HG03342 (cell line): ENCODE measurements around the gene CDHR5.

ENCODE experiments used
- ATAC-seq: cut with Tn5 transposase; IDR thresholded peaks from one replicate; pipeline ENCODE4 v1.9.1; 2021; ENCODE audit warnings: mild to moderate bottlenecking, moderate library complexity; ENCODE audit not compliant: unreplicated experiment

The CDHR5 gene

GRCh38 chr11:611001-611996, 13.5 kb downstream of the CDHR5 start:
- ATAC-seq = no peak

DNA sequence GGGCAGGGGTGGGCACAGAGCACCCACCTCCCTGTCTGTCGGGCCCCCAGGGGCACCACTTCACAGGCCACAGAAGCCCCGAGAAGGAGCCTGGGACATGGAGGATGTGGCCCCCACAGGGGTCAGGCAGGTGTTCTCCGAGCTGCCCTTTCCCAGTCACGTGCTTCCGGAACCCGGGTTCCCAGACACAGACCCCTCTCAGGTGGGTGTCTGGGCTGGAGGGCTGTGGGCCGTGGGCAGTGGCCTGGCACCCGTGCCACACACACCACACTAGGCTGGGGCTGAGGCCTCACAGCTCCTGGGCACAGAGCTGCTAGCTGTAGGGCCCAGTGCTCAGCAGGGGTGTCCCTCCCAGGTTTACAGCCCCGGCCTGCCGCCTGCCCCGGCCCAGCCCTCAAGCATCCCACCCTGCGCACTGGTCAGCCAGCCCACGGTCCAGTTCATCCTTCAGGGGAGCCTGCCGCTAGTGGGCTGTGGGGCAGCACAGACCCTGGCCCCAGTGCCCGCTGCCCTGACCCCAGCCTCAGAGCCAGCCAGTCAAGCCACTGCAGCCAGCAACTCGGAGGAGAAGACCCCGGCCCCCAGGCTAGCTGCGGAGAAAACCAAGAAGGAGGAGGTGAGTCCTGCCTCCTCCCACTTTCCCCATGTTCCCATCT, 14.5 kb downstream of the CDHR5 start:
- ATAC-seq = no peak

GRCh38 chr11:609341-609811, 15.4 kb downstream of the CDHR5 start:
- ATAC-seq = no peak

DNA sequence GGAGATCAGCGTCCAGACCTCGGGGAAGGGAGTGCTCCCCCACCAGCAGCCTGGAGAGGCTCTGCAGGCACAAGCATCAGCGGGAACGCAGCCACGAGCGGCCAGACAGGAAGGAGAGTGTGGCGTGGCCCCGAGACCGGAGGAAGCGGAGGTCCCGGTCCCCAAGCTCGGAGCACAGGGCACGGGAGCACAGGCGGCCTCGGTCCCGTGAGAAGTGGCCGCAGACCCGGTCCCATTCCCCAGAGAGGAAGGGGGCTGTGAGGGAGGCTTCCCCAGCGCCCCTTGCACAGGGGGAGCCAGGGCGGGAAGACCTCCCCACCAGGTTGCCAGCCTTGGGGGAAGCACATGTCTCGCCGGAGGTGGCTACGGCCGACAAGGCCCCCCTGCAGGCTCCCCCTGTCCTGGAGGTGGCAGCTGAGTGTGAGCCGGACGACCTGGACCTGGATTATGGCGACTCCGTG, 15.9 kb downstream of the CDHR5 start:
- no peak for ATAC-seq

- no peak for ATAC-seq
Measured at GRCh38 chr11:607971-608659, 16.6 kb downstream of the CDHR5 start.

- ATAC-seq = no peak
Measured at GRCh38 chr11:607020-607780, 17.6 kb downstream of the CDHR5 start.

DNA sequence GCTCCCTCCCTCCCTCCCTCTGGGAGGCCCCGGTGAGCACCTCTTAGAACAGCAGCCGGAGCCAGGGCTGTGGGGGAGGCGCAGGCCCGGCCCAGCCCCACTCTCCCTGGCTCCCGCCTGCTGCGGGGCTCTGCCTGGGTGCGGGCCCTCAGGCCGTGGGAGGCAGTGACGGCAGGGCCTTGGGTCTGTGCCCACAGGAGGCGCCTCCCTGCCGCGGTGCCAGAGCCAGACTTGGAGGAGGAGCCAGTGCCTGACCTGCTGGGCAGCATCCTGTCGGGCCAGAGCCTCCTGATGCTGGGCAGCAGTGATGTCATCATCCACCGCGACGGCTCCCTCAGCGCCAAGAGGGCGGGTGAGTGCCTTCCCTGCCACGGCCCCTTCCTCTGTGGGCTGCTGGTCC, 18.5 kb downstream of the CDHR5 start:
- ATAC-seq = no peak

DNA sequence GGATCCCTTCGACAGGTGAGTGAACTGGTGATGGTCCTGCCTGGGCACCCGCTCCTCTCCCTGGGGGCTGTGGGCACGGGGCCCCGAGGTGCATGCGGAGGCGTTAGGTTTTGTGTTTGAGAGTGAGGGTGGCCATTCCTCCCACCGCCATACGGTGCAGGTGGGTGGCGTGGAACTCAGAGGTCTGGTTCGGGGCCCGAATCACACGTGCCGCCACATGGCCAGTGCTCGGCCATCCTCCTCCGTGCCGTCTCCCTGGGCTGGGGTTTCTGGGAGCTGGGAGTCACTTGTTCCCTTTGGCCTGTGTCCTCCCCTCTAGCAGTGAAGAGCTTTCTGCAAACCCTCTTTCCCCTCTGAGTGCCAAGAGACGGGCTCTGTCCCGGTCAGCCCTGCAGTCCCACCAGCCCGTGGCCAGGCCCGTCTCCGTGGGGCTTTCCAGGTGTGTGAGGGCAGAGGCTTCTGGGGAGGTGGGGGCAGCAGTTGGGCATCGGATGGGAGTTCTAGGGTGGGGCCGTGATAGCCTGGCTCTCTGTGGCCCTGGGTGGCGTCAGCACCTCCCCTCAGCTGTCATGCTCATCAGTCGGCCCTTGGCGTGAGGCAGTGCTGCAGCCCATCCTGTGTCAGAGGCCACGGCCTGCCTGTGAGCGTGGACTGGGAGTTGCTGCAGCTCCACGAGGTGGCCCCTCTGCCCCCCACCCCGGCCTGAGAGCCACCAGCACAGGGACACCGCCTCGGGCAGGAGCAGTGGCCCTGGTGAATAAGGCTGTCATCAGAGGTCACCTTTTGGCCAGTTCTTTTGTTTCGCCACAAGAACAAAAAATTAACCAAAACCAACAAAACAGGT, 19.2 kb downstream of the CDHR5 start:
- no peak for ATAC-seq

DNA sequence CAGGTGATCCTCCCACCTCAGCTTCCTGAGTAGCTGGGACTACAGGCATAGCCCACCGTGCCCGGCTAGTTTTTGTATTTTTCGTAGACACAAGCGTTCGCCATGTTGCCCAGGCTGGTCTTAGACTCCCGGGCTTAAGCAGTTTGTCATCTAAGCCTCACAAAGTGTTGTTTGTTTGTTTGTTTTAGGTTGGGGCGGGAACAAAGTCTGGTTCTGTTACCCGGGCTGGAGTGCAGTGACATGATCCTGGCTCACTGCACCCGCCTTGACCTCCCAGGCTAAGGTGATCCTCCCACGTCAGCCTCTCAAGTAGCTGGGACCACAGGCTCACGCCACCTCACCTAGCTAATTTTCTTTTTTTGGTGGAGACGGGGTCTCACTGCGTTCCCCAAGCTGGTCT, 21.6 kb downstream of the CDHR5 start:
- no peak for ATAC-seq

GRCh38 chr11:601573-602245, 23.0 kb downstream of the CDHR5 start:
- no peak for ATAC-seq

DNA sequence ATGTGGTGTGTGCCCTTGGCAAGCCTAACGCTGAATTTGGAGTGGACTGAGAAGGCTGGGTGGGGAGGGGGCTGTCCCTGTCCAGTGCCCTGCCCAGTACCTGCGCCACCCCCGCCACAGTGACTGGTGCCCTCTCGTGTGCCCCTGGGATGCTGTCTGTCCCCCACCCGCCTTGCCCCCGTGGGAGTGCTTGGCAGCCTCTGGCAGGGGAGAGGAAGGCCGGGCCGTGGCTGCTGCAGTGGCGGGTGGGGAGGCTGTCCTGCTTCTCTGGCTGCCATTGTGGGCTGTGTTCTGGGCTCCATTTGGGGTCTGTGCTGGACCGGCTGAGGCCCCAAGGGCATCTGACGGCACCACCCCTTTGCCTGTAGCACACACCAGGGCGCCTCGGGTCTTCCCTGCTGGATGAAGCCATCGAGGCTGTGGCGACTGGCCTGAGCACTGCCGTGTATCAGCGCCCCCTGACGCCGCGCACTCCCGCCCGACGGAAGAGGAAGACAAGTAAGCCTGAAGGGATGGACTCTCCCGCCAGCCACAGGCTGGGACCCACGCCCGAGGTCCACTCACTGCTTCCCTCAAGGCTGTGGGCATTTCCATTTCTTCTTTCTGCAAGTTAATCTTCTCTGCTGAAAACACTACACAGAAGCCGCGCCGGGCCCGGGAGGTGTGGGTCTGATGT, 26.6 kb downstream of the CDHR5 start:
- no peak for ATAC-seq

DNA sequence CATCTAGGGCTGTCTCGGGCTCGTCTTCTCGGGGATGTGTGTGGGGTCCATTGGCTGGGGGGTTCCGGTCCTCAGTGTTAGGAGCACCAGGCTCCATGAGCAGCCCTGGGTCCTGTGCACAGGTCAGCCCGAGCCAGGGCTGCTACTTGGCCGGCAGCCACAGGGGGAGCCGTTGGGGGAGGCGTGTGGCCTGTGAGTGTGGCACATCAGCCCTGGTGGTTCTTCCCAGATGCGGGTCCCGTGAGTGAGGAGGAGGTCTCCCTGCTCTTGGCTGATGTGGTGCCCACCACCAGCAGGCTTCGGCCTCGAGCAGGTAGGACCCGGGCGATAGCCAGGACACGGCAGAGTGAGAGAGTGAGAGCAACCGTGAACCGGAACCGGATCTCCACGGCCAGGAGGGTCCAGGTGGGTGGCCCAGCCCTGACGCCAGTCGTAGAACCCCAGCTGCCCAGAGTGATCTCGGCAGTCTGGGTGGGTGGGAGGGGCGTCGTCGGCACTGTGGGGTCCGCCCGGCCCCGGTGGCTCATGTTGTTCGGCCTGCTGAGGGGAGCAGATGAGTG, 27.5 kb downstream of the CDHR5 start:
- no peak for ATAC-seq

- no peak for ATAC-seq
Measured at GRCh38 chr11:596374-596773, 28.4 kb downstream of the CDHR5 start.

GRCh38 chr11:595400-595799, 29.4 kb downstream of the CDHR5 start:
- no peak for ATAC-seq

GRCh38 chr11:593347-593746, 31.4 kb downstream of the CDHR5 start:
- no peak for ATAC-seq

GRCh38 chr11:592918-593317, 31.8 kb downstream of the CDHR5 start:
- ATAC-seq = no peak

GRCh38 chr11:592501-592900, 32.3 kb downstream of the CDHR5 start:
- no peak for ATAC-seq

DNA sequence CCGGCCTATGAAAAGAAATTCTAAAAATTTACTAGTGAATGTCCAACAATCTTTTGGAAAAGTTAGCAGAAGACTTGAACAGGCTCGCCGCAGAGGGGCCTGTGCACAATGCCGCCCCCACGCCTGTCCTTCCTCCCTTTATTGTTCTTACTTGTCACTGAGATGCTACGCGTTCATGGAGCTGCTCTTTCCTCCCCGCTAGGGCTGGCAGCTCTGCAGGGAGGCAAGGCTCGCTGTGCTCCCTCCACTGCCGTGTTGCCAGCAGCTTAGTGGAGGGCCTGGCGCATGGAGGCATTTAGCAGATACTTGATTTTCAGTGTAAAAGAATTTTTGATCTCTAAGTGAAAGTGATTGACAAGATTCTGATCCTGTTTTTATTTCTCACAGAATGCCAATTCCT, 33.8 kb downstream of the CDHR5 start:
- no peak for ATAC-seq
